HG03039 (cell line): Measurements from ENCODE around the gene MARVELD2.
"Not testable (repeated sequence)": the region's sequence is repeated elsewhere in the genome, so short reads cannot be mapped to it uniquely, and the experiment has no call there.

Experiments
- ATAC-seq: cut with Tn5 transposase; IDR thresholded peaks from one replicate; pipeline ENCODE4 v1.9.1; 2021; ENCODE audit warnings: mild to moderate bottlenecking, moderate library complexity; ENCODE audit not compliant: unreplicated experiment

The MARVELD2 gene, protein sequence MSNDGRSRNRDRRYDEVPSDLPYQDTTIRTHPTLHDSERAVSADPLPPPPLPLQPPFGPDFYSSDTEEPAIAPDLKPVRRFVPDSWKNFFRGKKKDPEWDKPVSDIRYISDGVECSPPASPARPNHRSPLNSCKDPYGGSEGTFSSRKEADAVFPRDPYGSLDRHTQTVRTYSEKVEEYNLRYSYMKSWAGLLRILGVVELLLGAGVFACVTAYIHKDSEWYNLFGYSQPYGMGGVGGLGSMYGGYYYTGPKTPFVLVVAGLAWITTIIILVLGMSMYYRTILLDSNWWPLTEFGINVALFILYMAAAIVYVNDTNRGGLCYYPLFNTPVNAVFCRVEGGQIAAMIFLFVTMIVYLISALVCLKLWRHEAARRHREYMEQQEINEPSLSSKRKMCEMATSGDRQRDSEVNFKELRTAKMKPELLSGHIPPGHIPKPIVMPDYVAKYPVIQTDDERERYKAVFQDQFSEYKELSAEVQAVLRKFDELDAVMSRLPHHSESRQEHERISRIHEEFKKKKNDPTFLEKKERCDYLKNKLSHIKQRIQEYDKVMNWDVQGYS

DNA sequence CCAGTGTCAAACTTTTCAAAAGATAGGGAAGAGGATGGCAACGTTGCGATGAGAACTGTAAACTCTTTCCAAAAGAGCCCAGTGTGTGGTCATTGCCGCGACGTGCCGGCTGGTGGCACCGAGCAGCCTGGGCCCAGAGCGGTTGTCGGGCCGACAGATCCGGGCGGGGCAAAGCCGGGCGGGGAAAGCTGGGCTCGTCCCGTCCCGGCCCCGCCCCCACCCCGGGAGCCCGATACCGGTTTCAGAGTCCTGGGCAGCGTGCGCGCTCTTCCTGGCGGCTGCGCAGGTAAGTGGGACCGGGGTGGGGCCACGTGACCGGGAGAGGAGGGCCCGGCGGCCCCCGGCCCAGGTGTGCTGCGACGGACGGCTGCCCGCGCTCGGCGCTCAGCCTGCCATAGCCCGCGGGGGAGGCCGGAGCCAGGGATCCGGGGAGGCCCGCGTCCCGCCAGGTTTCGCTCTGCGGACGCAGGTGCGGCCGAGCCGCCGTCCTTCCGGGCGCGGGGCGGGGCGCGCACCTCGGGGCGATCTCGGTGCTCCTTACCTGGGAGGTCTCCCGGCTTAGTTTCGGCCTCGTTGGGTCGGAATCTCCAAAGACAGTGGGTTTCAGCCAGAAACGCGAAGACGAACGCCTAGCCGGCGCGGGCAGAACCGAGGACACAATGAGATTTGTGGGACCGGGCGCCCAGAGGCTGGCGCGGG lies at the start of gene MARVELD2:
Gene MARVELD2, plus strand, starts transcription at position 232 of the 699 bp plus-strand sequence. CDS start 4,270 bp downstream, outside the sequence.
- ATAC-seq: peak; percentile 70

DNA sequence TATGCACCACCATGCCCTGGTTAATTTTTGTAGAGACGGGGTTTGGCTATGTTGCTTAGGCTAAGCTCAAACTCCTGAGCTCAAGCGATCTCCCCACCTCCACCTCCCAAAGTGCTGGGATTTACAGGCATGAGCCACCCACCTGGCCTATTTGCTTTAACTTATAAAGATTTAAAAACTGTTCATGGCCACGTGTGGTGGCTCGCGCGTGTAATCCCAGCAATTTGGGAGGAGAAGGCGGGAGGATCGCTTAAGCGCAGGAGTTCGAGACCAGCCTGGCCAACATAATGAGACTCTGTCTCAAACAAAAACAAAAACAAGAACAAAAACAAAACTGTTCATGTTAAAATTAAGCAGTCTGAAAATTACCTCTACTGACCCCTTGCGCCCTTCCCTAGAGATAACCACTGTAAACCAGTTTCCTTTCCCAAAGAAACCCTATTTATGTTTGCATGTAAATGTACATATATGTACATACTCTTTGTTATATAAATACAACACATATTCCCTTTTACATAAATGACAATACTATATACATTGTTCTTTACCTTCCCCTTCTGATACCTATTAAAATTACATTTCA lies 47.1 kb upstream of the MARVELD2 start:
- no peak for ATAC-seq

DNA sequence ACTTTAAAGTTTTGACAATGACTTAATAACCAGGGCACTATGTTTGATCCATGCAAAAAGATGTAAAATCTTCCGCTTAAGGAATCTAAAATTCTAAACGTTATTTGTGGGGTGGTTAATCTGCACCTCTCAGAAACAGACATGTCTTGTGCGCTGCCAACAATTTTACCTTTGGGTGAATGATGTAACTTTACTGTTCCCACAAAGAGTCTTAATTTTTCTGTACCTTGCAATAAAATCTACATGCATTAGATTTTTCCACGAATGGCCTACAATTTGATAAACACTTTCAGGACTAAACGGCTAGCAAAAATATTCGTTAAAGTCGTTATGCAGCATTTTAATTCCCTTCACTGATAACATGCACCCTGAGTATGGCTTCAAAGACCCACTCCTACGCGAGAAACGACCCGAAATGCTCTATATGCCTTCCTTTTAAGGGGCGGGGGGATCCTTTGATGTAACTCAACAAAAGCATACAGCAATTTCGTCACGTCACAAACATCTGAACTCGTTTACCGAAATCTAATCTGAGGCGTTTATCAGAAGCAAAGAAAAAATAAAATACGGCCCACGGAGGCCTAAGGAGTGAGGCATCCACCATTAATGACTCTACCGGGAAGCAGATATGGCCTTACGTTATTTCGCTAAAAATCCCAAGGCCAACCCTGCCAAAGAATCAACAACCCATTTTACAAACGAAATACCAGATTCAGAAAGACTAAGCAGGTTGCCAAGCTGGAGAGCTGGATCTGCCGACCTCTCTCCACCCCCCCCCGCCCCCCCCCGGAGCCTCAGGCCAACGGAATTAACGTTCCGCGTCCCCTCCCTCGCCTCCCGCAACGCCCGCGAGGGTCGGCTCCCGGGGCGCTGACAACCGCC lies 46.2 kb upstream of the MARVELD2 start:
- ATAC-seq: no peak

DNA sequence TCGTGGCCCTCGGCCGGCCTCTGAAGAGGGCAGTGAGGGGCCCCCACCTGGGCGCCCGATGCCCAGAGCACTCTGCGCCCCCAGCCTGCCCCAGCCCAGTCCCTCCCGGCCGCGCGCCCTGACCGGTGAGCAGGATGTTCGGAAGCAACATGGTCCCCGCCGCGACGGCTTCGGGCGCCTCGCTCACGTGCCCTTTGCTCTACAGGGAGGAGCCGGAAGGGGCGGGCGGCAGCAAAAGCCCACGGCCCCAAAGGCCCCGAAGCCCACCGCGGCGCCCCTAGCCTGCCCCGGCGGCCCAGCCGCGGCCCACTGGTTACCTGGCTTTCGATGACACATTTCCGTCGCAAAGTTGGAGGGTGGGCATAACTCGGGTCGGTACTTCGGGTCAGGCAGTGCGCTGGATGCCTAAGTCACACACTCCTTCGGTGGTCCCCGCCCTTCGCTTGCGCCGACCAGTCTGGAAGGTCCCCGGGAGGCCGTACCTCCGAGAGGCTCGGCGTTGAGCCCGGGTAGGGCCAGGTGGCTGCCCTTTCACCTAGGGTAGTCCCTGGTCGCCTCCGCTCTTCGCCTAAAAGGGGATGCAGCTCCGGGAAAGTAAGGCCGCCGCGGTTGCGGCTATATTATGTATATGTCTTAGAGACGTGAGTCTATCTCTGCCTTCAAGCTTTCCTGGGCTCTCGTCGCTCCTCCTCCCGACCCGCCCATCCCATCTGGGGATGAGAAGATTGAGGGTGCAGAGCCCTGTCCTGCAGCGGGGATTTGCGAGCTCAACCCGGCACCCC lies 45.4 kb upstream of the MARVELD2 start, which contains the start of the genes AK6, RAD17 and TAF9:
Gene AK6, minus strand, starts transcription at position 181 of the 782 bp plus-strand sequence. Its CDS starts 30 bp downstream, at position 151.
Gene RAD17, plus strand, starts transcription at position 479 of the 782 bp plus-strand sequence. CDS start 2,391 bp downstream, outside the sequence.
Gene TAF9, minus strand, starts transcription at position 181 of the 782 bp plus-strand sequence. CDS start 3,783 bp downstream, outside the sequence.
- peak; percentile 87 for ATAC-seq

DNA sequence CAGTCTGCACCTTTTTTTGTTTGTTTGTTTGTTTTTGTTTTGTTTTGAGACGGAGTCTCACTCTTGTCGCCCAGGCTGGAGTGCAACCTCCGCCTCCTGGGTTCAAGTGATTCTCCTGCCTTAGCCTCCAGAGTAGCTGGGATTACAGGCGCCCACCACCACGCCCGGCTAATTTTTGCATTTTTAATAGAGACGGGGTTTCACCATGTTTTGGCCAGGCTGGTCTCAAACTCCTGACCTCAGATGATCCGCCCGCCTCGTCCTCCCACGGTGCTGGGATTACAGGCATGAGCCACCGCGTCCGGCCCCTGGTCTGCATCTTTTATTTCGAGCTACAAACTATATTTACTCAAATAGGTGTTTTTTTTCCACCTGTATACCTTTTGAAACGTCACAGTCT lies 44.6 kb upstream of the MARVELD2 start:
- not testable (repeated sequence) for ATAC-seq

DNA sequence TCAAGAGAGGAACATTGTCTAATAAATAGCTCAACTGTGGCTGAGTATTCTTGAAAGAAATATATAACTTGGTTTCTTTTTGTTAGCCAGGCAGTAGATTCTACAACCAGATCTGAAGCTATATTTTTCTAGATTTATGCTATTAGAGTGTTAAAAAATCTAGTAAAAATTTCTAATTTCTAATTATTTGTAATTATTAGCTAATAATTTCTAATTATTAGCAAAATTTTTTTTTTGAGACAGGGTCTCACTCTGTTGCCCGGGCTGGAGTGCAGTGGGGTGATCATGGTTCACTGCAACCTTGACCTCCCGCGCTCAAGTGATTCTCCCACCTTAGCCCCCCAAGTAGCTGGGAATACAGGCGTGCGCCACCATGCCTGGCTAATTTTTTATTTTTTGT lies 42.5 kb upstream of the MARVELD2 start:
- no peak for ATAC-seq

DNA sequence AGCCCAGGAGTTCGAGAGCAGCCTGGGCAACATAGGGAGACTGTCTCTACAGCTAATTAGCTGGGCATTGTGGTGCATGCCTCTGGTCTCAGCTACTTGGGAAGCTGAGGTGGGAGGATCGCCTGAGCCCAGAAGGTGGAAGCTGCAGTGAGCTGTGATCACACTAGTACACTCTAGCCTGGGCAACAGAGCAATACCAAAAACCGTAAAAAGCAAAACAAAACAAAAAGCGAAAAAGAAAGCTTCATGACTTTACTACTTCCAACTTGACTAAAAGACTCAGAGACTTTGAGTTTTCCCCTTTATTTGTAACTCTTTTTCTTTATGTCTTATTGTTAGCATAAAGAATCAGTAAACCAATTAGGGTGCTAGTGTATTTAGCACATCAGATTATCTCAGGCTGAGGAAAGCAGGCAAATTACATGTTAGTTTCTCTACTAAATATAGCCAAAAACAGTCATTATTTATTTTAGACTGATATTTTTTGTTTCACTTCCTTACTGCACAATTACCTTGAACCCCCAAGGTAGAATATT lies 39.9 kb upstream of the MARVELD2 start:
- peak; percentile 47 for ATAC-seq

DNA sequence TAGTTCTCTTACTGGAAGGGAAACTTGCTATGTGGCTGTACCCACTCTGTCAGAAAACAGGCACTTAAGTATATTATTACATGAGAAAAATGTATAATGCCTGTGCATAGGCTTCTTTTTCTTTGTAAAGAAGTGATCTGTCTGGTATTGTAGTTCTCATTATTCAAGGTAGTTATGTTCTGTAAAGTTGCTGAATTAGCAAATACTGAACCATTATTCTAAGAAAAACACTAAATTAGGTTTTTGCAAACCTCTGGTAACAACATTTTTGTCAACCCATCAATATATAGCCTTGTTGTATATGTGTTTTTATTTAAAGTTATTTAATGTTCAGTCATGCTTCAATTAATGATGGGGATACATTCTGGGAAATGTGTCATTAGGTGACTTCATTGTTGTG lies 36.5 kb upstream of the MARVELD2 start:
- ATAC-seq: no peak

DNA sequence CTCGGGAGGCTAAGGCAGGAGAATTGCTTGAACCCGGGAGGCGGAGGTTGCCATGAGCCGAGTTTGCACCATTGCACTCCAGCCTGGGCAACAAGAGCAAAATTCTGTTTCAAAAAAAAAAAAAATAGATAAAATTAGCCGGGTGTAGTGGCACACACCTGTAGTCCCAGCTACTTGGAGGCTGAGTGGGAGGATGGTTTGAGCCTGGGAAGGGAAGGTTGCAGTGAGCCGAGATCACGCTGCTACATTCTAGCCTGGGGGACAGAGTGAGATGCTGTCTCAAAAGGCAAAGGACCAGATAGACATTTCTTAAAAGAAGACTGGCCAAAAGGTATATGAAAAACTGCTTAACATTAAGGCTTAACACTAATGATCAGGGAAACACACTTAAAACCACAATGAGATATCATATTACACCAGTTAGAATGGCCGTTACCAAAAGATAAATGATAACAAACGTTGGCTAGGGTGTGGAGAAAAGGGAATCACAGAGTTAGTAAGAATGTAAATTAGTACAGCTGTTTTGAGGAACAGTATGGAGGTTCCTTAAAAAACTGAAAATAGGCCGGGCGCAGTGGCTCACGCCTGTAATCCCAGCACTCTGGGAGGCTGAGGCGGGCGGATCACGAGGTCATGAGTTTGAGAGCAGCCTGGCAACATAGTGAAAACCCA lies 10.1 kb upstream of the MARVELD2 start:
- no peak for ATAC-seq

DNA sequence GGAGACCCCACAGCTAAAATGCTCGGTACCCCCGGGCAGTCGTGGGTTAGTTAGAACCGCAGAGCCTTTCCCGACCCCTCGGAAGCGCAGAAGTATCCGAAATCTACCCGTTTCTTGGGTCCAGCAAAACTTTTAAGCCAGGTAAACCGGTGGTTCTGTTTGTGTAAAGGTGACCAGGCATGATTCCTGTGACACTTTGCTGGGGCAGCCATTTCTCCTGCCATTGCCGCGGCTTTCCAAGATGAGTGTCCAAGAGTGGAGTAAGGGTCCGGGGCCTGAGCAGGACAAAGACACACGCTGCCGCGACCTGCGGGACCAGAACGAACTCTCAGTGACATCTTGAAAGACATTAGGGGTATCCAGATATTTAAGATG lies 655 bp downstream of the MARVELD2 start:
- ATAC-seq: no peak

DNA sequence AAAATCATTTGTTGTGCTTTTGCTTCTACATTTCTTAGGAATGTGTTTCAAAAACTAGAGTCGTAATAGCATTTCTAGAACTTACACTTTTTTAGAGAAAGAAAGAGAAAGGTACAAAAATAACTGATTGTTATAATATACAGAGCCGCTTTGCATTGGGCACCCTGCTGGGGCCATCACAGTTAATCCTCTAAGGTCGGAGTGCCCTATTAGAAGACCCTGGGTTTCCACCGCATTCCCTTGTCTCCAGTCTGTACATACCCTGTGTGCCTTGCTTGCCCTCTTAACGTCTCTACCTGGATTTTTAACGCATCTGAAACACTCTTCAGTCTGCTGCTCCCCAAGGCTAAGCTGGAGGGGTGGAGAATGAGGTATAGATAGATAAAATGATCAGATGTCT lies 1.3 kb downstream of the MARVELD2 start:
- no peak for ATAC-seq

DNA sequence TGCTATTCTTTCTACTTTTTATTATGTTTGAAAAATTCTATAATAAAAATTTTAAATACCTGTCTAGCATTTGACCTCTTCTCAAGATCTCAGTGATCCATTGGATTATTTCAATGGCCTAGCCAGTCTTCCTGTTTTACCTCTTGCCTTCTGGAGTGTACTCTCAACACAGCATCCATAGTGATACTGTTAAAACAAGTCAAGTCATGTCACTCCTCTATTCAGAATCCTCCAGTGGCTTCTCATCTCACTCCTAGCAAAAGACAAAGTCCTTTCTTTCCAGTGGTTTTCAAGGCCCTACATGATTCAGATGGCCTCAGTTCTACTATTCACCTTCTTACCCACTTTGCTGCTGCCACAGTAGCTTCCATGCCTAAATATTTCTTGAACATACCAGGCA lies 1.8 kb downstream of the MARVELD2 start:
- no peak for ATAC-seq

DNA sequence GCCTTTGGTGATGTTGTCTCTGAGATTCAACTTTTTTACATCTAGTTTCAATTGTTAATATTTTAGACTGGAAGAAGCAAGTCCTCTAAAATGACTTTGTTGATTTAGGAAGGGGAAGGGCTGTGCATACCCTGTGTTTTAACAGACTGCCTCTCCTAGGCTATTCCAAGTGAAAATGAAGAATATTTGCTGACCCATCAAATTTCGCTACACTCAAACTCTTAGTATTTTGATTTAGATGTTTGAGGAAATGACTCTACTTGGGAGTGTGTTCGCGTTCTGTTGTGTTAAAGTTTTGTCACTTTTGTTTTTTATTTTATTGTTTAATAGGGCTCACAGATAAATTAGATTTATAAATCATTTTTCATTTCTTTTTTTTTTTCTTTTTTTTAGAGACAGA lies 3.6 kb downstream of the MARVELD2 start:
- ATAC-seq: no peak

DNA sequence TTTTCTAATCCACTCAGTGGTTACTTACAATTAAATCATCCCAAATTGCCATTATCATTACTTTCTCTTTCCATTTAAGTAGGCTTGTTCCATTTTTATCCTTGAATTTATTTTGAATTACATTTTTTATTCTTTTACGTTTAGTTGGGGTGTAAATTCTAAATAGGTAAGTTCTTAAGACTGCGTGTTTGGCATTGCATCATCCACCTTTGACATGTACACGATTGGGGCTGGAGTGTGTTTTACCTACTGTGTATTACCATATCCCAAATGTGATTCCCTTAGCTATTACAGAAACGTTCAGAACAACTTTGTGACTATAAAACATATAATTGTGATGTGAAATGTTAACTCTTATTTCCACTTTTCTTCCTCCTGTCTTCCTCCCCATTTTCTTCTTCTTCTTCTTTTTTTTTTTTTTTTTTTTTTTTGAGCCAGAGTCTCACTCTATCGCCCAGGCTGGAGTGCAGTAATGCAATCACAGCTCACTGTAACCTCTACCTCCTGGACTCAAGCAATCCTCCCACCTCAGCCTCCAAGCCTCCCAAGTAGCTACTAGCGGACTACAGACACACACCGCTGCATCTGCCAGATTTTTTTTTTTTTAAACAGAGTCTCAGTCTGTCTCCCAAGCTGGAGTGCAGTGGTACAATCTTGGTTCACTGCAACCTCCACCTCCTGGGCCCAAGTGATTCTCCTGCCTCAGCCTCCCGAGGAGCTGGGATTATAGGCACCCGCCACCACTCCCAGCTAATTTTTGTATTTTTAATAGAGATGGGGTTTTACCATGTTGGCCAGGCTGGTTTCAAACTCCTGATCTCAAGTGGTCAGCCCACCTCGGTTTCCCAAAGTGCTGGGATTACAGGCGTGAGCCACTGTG lies 16.7 kb downstream of the MARVELD2 start:
- ATAC-seq: no peak

DNA sequence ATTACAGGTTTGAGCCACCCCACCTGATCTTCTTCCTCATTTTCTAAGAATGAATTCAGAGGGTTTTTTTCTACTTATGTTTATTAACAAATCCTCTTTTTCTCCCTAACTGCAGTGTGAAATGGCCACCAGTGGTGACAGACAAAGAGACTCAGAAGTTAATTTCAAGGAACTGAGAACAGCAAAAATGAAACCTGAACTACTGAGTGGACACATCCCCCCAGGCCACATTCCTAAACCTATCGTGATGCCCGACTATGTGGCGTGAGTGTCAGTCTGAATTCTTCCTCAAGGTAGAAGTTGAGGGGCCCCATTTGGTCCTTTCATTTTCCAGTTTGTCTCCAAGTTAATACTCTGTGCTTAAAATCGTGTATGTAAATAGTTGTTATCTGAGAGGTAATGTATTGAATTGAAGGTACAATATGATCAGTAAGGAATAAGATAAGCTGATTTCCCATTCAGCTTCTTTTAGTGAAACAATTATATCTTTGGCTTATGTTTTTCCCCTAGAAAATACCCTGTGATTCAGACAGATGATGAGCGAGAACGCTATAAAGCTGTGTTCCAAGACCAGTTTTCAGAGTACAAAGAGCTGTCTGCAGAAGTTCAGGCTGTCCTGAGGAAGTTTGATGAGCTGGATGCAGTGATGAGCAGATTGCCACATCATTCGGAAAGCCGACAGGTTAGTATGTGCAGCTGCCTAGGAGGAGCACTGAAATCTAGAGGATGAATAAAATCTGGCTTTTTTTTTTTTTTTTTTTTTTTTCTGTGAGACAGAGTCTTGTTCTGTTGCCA lies 17.7 kb downstream of the MARVELD2 start:
- peak; percentile 64 for ATAC-seq

DNA sequence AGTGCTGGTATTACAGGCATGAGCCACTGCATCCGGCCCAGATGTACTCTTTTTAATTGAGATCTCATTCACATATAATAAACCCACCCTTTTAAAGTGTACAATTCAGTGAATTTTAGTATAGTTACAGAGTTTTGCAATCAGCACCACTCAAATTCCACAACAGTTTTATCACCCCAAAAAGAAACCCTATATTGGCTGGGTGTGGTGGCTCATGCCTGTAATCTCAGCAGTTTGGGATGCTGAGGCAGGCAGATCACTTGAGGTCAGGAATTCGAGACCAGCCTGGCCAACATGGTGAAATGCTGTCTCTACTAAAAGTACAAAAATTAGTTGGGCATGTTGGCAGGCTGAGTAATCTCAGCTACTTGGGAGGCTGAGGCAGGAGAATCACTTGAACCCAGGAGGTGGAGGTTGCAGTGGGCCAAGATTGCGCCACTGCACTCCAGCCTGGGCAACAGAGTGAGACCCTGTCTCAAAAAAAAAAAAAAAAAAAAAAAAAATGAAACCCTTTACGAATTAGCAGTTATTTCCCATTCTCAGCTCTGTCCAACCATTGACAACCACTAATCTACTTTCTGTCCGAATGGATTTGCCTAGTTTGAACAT lies 20.5 kb downstream of the MARVELD2 start:
- not testable (repeated sequence) for ATAC-seq
